Measurements from ENCODE around the gene GFOD1. TPM values are rescaled to one million over a fixed set of nuclear protein-coding genes. Genes with fewer than 3 reads are reported as not detected.

The GFOD1 gene
- total RNA-seq, 2 donors from 2014 or later = 10.0 to 12.2 TPM

DNA sequence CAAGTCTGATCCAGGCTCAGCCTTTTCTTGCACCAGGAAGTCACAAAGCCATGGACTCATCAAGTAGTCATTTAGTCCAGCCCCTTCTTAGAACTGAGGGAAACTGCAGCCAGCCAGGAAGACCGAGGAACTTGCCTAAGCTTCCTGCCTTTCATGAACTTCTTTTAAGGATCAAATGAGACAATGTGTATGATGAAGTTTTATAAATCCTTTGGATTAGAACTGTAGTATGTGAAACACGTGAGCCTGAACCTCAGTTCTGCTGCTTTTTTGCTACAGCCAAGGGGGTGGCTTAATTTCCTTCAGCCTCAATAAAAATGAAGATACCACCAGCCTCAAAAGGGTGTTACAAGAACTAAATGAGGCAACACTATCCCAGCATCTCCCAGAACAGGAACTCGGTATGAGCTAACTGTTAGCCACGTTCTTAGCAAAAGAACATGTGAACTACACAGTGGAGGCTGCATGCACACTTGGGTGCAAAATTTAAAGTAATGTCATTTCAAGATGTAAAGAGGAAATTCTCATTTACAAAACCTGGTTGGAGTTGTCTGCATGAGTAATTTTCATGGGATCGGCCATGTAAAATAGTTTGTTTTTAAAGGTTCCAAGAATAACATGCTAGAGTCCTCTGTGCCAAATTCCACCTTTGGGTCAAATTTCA is 83.0 kb downstream of the GFOD1 start:
- Histone ChIP-seq H3K4me1 (replicated peaks) (no peaks in the 10 kb centered on the region), H3K27me3 (replicated peaks; ENCODE audit: insufficient read depth) (no peaks in the 10 kb centered on the region), H3K9me3 (no peaks in the 10 kb centered on the region), H3K4me3 (no peak overlapping the region), H3K27ac (no peak overlapping the region), H3K36me3 (no peaks in the 10 kb centered on the region)
- TF ChIP-seq, protein P1, sequence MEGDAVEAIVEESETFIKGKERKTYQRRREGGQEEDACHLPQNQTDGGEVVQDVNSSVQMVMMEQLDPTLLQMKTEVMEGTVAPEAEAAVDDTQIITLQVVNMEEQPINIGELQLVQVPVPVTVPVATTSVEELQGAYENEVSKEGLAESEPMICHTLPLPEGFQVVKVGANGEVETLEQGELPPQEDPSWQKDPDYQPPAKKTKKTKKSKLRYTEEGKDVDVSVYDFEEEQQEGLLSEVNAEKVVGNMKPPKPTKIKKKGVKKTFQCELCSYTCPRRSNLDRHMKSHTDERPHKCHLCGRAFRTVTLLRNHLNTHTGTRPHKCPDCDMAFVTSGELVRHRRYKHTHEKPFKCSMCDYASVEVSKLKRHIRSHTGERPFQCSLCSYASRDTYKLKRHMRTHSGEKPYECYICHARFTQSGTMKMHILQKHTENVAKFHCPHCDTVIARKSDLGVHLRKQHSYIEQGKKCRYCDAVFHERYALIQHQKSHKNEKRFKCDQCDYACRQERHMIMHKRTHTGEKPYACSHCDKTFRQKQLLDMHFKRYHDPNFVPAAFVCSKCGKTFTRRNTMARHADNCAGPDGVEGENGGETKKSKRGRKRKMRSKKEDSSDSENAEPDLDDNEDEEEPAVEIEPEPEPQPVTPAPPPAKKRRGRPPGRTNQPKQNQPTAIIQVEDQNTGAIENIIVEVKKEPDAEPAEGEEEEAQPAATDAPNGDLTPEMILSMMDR (IDR thresholded peaks at IDR 0.05) = no peak
- TF ChIP-seq POLR2A (IDR thresholded peaks at IDR 0.05) = no peak
- no peak for TF ChIP-seq POLR2AphosphoS5 (IDR thresholded peaks at IDR 0.05)
- intact Hi-C loops (cut with DNase I) = no loop called here
- 38% methylated on average over 5 of the region's 5 CpGs for WGBS
- no peak for DNase-seq (ENCODE audit: low spot score)

DNA sequence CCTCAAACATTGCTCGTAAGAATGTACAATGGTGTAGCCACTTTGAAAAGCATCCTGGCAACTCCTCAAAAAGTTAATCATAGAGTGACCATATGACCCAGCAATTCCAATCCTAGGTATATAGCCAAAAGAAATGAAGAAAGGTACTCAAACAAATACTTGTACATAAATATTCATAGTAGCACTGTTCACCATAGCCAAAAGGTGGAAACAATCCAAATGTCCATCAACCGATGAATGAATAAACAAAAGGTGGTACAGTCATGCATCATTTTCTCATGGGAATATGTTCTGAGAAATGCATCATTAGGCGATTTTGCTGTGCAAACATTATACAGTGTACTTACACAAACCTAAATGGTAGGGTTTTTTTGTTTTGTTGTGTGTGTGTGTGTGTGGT is 84.7 kb downstream of the GFOD1 start:
- no peaks in the 10 kb centered on the region for H3K36me3 ChIP-seq
- WGBS = 87% methylated on average over 3 of the region's 3 CpGs
- H3K27me3 ChIP-seq (replicated peaks; ENCODE audit: insufficient read depth) = no peaks in the 10 kb centered on the region
- DNase-seq (ENCODE audit: low spot score) = no peak
- no peaks in the 10 kb centered on the region for H3K9me3 ChIP-seq
- intact Hi-C loops (cut with DNase I) = no loop called here
- no peak for TF ChIP-seq POLR2A (IDR thresholded peaks at IDR 0.05)
- TF ChIP-seq, protein P1 (IDR thresholded peaks at IDR 0.05) = no peak
- TF ChIP-seq POLR2AphosphoS5 (IDR thresholded peaks at IDR 0.05) = no peak
- no peaks in the 10 kb centered on the region for H3K4me1 ChIP-seq (replicated peaks)
- H3K27ac ChIP-seq = no peak overlapping the region
- no peak overlapping the region for H3K4me3 ChIP-seq

- TF ChIP-seq POLR2A (IDR thresholded peaks at IDR 0.05) = no peak
- no peak for TF ChIP-seq POLR2AphosphoS5 (IDR thresholded peaks at IDR 0.05)
- TF ChIP-seq, protein P1 (IDR thresholded peaks at IDR 0.05) = no peak
- no peak for DNase-seq (ENCODE audit: low spot score)
- Histone ChIP-seq H3K9me3 (no peaks in the 10 kb centered on the region), H3K4me1 (replicated peaks) (no peaks in the 10 kb centered on the region), H3K27ac (no peak overlapping the region), H3K27me3 (replicated peaks; ENCODE audit: insufficient read depth) (no peaks in the 10 kb centered on the region), H3K4me3 (no peak overlapping the region), H3K36me3 (no peaks in the 10 kb centered on the region)
- intact Hi-C loops (cut with DNase I) = no loop called here
- WGBS = 85% methylated on average over 3 of the region's 3 CpGs
These were observed 86.6 kb downstream of the GFOD1 start for GRCh38 chr6:13400772-13401171.

GRCh38 chr6:13398421-13398994 is 88.9 kb downstream of the GFOD1 start:
- Histone ChIP-seq H3K27ac (no peak overlapping the region), H3K4me3 (no peak overlapping the region), H3K4me1 (replicated peaks) (no peaks in the 10 kb centered on the region), H3K36me3 (no peaks in the 10 kb centered on the region), H3K27me3 (replicated peaks; ENCODE audit: insufficient read depth) (no peaks in the 10 kb centered on the region), H3K9me3 (no peaks in the 10 kb centered on the region)
- 80% methylated on average over 9 of the region's 9 CpGs for WGBS
- TF ChIP-seq POLR2AphosphoS5 (IDR thresholded peaks at IDR 0.05) (no peak), POLR2A (IDR thresholded peaks at IDR 0.05) (no peak)
- TF ChIP-seq, protein P1 (IDR thresholded peaks at IDR 0.05) = no peak
- no peak for DNase-seq (ENCODE audit: low spot score)
- intact Hi-C loops (cut with DNase I) = no loop called here

DNA sequence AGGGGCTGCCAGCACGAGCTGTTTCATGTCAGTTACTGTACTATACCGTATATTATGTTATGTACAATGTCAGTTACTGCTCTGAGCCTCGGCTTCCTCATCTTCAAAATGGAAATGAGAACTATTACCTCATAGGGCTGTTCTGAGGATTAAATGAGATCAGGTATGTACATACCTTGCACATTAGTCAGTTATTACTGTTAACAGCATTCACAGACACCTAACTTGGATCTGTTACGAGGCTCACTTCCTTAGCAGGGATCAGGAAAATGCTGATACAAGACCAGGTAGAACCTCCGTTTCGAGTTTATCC is 89.4 kb downstream of the GFOD1 start:
- Histone ChIP-seq H3K27me3 (replicated peaks; ENCODE audit: insufficient read depth) (no peaks in the 10 kb centered on the region), H3K9me3 (no peaks in the 10 kb centered on the region), H3K4me3 (no peak overlapping the region), H3K27ac (no peak overlapping the region), H3K4me1 (replicated peaks) (no peaks in the 10 kb centered on the region), H3K36me3 (no peaks in the 10 kb centered on the region)
- intact Hi-C loops (cut with DNase I) = no loop called here
- no peak for DNase-seq (ENCODE audit: low spot score)
- 78% methylated on average over 6 of the region's 6 CpGs for WGBS
- TF ChIP-seq, protein P1 (IDR thresholded peaks at IDR 0.05) = no peak
- no peak for TF ChIP-seq POLR2AphosphoS5 (IDR thresholded peaks at IDR 0.05)
- no peak for TF ChIP-seq POLR2A (IDR thresholded peaks at IDR 0.05)
